ENCODE data around the gene PA2G4.

PA2G4 gene

DNA sequence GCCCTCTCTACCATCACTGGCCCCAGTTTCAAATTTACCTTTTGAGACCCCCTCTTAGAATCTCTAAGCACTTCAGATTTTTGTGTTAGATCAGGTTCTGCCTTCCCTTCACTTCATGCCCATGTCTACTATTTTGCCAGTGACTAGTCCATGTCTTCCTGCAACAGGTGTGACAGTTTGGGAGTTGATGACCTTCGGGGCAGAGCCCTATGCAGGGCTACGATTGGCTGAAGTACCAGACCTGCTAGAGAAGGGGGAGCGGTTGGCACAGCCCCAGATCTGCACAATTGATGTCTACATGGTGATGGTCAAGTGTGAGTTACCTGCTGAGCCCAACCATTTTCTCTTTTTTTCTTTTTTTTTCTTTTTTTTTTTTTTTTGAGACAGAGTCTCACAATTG lies 5.8 kb upstream of the PA2G4 start:
- no peak for DNase-seq

DNA sequence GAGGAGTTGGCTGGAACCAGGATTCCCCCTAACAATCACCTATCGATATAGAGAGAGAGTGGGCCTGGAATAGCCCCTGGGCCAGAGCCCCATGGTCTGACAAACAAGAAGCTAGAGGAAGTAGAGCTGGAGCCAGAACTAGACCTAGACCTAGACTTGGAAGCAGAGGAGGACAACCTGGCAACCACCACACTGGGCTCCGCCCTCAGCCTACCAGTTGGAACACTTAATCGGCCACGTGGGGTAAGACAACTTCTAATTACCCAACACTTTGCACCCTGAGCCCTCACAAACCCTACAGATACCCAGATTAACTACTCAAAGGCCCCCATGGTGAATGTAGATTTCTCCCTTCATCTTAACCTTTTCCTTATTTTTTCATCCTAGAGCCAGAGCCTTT lies 4.6 kb upstream of the PA2G4 start:
- no peak for DNase-seq

- DNase-seq: no peak
Observed at GRCh38 chr12:56101045-56101444, 3.3 kb upstream of the PA2G4 start.

- DNase-seq: no peak
Observed at GRCh38 chr12:56102683-56103065, 1.7 kb upstream of the PA2G4 start.

DNA sequence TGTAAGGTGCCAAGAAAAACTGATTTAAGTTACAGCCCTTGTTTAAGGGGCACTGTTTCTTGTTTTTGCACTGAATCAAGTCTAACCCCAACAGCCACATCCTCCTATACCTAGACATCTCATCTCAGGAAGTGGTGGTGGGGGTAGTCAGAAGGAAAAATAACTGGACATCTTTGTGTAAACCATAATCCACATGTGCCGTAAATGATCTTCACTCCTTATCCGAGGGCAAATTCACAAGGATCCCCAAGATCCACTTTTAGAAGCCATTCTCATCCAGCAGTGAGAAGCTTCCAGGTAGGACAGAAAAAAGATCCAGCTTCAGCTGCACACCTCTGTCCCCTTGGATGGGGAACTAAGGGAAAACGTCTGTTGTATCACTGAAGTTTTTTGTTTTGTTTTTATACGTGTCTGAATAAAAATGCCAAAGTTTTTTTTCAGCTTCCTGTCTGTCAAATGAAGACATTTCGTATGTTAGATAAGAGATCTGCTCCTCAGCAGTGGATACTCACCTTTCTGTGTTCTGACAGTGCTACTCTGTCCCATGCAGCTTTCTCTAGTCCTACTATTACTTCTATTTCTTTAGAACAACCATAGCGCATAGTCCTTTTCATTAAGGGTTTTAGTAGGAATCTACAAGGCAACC lies 1.2 kb upstream of the PA2G4 start:
- no peak for DNase-seq

- DNase-seq: no peak
Observed at GRCh38 chr12:56103823-56104108, 593 bp upstream of the PA2G4 start.

GRCh38 chr12:56104815-56105608 lies 653 bp downstream of the PA2G4 start:
- DNase-seq: peak in 3 of 56 donors; percentile 30 to 38 (median 37)

DNA sequence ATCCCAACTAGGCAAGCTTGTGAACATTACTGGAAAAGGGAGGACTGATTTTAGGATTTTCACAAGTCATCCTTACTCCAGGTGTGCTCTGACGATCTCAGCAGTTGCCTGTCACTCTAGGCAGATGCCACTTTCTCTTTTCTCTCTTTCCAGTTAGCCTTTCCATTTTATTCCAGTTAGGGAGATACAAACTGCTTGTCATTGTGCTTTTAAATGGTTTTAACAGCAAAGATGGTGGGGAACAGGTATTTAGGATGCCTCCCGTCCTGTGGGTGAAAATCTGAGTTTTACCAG lies 1.2 kb downstream of the PA2G4 start:
- no peak for DNase-seq

GRCh38 chr12:56107242-56107641 lies 2.9 kb downstream of the PA2G4 start:
- DNase-seq: no peak

- DNase-seq: no peak
Observed at GRCh38 chr12:56110571-56110970, 6.2 kb downstream of the PA2G4 start.

- no peak for DNase-seq
Observed at GRCh38 chr12:56114084-56114483, 9.7 kb downstream of the PA2G4 start.

DNA sequence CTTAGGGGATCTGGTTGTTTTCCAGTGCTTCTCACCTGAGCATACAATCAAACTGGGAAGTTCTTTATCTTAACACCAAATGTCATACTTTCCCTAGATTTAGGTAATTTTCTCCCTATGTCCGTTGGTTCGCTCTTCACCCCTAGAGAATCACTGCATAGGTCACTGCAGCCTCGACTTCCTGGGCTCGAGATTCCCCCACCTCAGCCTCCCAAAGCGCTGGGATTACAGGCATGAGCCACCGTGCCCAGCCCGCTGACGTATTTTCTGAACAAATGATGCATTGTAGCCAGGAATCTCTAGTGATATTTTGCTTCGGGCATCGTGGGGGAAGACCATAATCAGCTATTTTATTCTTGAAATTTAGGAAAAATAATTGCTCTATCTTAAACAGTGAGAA lies 11.0 kb downstream of the PA2G4 start:
- DNase-seq: peak in 9 of 56 donors; percentile 1 to 15 (median 3)

GRCh38 chr12:56116267-56117081 lies 12.1 kb downstream of the PA2G4 start, which contains the start of gene RPL41:
Gene RPL41 (plus strand): TSS chr12:56116633.
- DNase-seq: peak; percentile 30 to 96 (median 88)

GRCh38 chr12:56117082-56117706 lies 12.8 kb downstream of the PA2G4 start:
- DNase-seq: peak in 1 of 56 donors; percentile 5

GRCh38 chr12:56117778-56118687 lies 13.7 kb downstream of the PA2G4 start, which contains the start of gene ZC3H10:
Gene ZC3H10 (plus strand): TSS chr12:56118266. CDS start chr12:56120563, 2,297 bp downstream.
- DNase-seq: peak; percentile 72 to 98 (median 95)

GRCh38 chr12:56118688-56119357 lies 14.5 kb downstream of the PA2G4 start:
- no peak for DNase-seq

- peak in 43 of 56 donors; percentile 2 to 69 (median 30) for DNase-seq
Observed at GRCh38 chr12:56119361-56119796, 15.0 kb downstream of the PA2G4 start.

DNA sequence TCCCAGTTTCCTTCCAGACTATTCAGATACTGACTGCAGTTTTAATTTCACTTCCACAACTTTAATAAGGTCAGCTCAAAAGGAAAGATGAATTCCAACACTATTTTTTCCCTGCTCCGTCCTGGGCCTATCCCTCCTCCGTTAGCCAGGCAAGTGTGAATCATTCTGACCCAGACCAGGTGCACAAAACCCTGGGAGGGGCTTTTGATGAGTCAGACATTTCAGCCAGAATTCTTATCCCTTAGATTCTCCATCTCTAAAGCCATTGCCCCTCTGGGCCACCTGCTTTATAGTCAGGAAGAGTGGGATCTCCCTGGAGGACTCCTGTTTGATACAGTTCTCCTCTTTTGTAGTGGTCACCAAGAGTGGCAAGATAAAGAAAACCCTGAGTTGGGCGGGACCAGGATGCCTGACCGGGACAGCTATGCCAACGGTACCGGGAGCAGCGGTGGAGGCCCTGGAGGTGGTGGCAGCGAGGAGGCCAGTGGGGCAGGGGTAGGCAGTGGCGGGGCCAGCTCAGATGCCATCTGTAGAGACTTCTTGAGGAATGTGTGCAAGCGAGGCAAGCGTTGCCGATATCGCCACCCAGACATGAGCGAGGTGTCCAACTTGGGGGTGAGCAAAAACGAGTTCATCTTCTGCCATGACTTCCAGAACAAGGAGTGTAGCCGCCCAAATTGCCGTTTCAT lies 15.9 kb downstream of the PA2G4 start:
- DNase-seq: no peak

DNA sequence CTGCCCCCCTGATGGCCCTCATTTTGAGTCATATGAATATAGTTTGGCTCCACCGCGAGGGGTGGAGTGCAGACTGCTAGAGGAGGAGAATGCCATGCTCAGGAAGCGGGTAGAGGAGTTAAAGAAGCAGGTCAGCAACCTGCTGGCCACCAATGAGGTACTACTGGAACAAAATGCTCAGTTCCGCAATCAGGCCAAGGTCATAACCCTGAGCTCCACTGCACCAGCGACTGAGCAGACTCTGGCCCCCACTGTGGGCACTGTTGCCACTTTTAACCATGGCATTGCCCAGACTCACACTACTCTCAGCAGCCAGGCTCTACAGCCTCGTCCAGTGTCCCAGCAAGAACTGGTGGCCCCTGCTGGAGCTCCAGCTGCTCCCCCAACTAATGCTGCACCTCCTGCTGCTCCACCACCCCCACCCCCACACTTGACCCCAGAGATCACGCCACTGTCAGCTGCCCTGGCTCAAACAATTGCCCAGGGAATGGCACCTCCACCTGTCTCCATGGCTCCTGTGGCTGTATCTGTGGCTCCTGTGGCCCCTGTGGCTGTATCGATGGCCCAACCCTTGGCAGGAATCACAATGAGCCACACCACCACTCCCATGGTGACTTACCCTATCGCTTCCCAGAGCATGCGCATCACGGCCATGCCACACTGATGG lies 17.0 kb downstream of the PA2G4 start:
- no peak for DNase-seq

Measured in nucleus accumbens (tissue), 56 donors.